Neutrophil (primary cell): ENCODE results near the gene CACNA2D3.

Experiments
- H3K27ac ChIP-seq: fragments of 200-600 bp; sonication (generic); 2 replicates; pipeline ENCODE4 v1.5.1; 2016; ENCODE audit warnings: mild to moderate bottlenecking, moderate library complexity
- H3K27me3 ChIP-seq: fragments of 200-600 bp; sonication (generic); 2 replicates; pipeline ENCODE4 v1.6.0; 2016; ENCODE audit warnings: mild to moderate bottlenecking
- H3K36me3 ChIP-seq: fragments of 200-600 bp; sonication (generic); 2 replicates; pipeline ENCODE4 v1.5.1; 2017
- H3K4me1 ChIP-seq, 2 experiments: fragments of 200-600 bp in 1 of 2; sonication (generic) in 1 of 2; 1 replicate in 1 of 2; 2 replicates in 1 of 2; pipeline versions ENCODE4 v1.5.1 to v1.6.1; 2013 to 2016; ENCODE audit warnings: low read depth in 1 of 2, low read length in 1 of 2, mild to moderate bottlenecking in 1 of 2, moderate library complexity in 1 of 2; ENCODE audit not compliant: control insufficient read depth in 1 of 2, insufficient read depth in 1 of 2
- H3K4me3 ChIP-seq, 2 experiments: fragments of 200-600 bp in 1 of 2; sonication (generic) in 1 of 2; 1 replicate in 1 of 2; 2 replicates in 1 of 2; pipeline ENCODE4 v1.5.1; 2013 to 2016; ENCODE audit warnings: low read depth in 1 of 2, low read length in 1 of 2, mild to moderate bottlenecking in 1 of 2, moderate library complexity in 1 of 2
- H3K9me3 ChIP-seq: fragments of 200-600 bp; sonication (generic); 2 replicates; pipeline ENCODE4 v1.5.1; 2016
- TF ChIP-seq, protein P1 (sequence below): fragments of 200-600 bp; sonication (generic); IDR thresholded peaks from 2 replicates; pipeline ENCODE4 v1.5.1; 2016; ENCODE audit warnings: antibody characterized with exemption

CACNA2D3 gene

GRCh38 chr3:54600441-54601204 lies 478.3 kb downstream of the CACNA2D3 start:
- Histone ChIP-seq H3K36me3 (no peaks in the 10 kb centered on the region), H3K4me3 (no peak overlapping the region), H3K27me3 (no peaks in the 10 kb centered on the region), H3K9me3 (no peaks in the 10 kb centered on the region), H3K4me1 (no peaks in the 10 kb centered on the region), H3K27ac (no peak overlapping the region)
- TF ChIP-seq, protein P1, sequence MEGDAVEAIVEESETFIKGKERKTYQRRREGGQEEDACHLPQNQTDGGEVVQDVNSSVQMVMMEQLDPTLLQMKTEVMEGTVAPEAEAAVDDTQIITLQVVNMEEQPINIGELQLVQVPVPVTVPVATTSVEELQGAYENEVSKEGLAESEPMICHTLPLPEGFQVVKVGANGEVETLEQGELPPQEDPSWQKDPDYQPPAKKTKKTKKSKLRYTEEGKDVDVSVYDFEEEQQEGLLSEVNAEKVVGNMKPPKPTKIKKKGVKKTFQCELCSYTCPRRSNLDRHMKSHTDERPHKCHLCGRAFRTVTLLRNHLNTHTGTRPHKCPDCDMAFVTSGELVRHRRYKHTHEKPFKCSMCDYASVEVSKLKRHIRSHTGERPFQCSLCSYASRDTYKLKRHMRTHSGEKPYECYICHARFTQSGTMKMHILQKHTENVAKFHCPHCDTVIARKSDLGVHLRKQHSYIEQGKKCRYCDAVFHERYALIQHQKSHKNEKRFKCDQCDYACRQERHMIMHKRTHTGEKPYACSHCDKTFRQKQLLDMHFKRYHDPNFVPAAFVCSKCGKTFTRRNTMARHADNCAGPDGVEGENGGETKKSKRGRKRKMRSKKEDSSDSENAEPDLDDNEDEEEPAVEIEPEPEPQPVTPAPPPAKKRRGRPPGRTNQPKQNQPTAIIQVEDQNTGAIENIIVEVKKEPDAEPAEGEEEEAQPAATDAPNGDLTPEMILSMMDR, result no peak

DNA sequence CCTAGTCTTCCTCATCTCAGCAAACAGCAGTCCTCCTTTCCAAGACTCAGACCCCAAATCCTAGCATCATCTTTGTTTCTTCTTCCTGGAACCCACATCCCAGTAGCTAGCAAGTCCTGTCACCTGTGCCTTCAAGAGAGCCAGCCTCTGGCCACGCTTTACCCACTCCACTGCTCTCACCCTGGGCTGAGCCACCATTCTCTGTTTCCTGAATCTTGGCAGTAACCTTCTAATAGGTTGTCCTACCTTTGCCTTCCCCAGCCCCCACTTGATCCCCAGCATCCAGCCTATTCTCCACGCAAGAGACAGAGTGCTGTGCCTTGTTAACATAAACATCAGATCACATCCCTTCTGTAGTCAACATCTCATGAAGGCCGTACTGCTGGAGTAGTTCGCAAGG lies 482.1 kb downstream of the CACNA2D3 start:
- no peaks in the 10 kb centered on the region for H3K27me3 ChIP-seq
- no peaks in the 10 kb centered on the region for H3K36me3 ChIP-seq
- TF ChIP-seq, protein P1, result no peak
- H3K4me3 ChIP-seq, result no peak overlapping the region
- no peak overlapping the region for H3K27ac ChIP-seq
- no peaks in the 10 kb centered on the region for H3K4me1 ChIP-seq
- no peaks in the 10 kb centered on the region for H3K9me3 ChIP-seq

- no peaks in the 10 kb centered on the region for H3K4me1 ChIP-seq
- TF ChIP-seq, protein P1, result no peak
Measured at GRCh38 chr3:54608041-54608440, 485.7 kb downstream of the CACNA2D3 start.

DNA sequence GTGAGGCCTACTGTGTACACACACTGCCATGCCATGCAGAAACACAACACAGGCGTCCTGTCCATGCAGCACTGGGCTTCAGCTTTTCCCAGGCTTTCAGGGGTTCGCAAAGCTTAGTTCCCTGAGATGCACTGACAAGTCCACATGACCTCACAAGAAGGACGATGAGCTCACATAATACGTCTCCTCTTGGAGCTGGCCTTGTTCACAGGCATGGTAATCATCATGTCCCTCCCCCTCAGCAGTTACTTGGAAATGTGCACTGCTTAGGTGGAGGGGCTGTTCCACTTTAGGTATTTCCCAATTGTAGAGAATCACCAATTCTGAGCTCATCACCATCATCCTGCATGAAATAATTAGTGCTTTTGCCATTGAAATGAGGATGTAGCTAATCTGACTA lies 496.7 kb downstream of the CACNA2D3 start:
- no peaks in the 10 kb centered on the region for H3K27me3 ChIP-seq
- H3K4me1 ChIP-seq, result no peaks in the 10 kb centered on the region
- H3K27ac ChIP-seq, result no peak overlapping the region
- TF ChIP-seq, protein P1, result no peak
- H3K36me3 ChIP-seq, result no peaks in the 10 kb centered on the region
- no peaks in the 10 kb centered on the region for H3K9me3 ChIP-seq
- no peak overlapping the region for H3K4me3 ChIP-seq

More at GRCh38 chr3:54608041-54608440, 485.7 kb downstream of the CACNA2D3 start:
- Histone ChIP-seq H3K27me3 (no peaks in the 10 kb centered on the region), H3K9me3 (no peaks in the 10 kb centered on the region), H3K36me3 (no peaks in the 10 kb centered on the region), H3K4me3 (no peak overlapping the region), H3K27ac (no peak overlapping the region)

- TF ChIP-seq, protein P1, result no peak
- no peaks in the 10 kb centered on the region for H3K36me3 ChIP-seq
- H3K9me3 ChIP-seq, result no peaks in the 10 kb centered on the region
- H3K4me3 ChIP-seq, result no peak overlapping the region
- no peaks in the 10 kb centered on the region for H3K27me3 ChIP-seq
- H3K4me1 ChIP-seq, result no peaks in the 10 kb centered on the region
- no peak overlapping the region for H3K27ac ChIP-seq
Measured at GRCh38 chr3:54619531-54619930, 497.2 kb downstream of the CACNA2D3 start.
